ENCODE results near the gene CAP2. TPM values are rescaled to one million over a fixed set of nuclear protein-coding genes. Genes with fewer than 3 reads are reported as not detected.

CAP2 gene
- total and polyA plus RNA-seq, 9 of the 15 experiments (the other 6 are each of a cell fraction or from before 2014, with no cell fraction given), result not detected

DNA sequence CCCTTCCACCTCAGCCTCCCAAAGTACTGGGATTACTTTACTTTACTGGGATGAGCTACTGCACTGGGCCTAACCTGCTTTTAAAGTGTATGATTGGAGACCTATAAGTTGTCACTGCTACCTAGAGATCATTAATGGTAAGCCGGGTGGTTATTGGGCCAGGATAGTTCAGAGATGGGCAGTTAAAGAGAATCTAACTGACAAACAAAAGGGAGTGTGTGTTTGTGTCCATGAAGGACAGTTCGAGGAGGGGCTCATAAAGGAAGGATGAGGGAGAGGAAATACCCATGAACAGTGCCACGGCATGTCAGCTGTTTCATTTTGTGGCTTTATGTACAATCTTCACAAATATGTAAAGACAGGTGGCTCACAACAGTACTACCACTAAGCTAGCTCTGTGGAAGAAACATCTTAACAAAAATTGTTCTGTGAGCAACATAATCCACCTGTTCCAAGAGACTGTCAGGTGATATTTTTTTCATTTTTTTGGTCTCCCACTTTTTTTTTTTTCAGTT lies 137.0 kb downstream of the CAP2 start:
- H3K4me3 ChIP-seq, result no peak overlapping the region
- H2AFZ ChIP-seq (ENCODE audit: low read depth, low read length), result no peak overlapping the region
- ATAC-seq, result no peak
- H4K20me1 ChIP-seq (replicated peaks; ENCODE audit: control insufficient read depth, insufficient read depth, low read length), result no peaks in the 10 kb centered on the region
- no peak for DNase-seq (ENCODE audit: extremely low read depth in 1 of 4, low spot score in 3 of 4)
- CTCF ChIA-PET (ENCODE audit: low intra/inter-chr PET ratio), result interaction anchor here (0.6 kb wide), 1 partner anchor 256 kb away, joined by 5 read pairs; no protein-coding TSS in a partner anchor
- no TSS peak for BruUV-seq (replicated peaks)
- in situ Hi-C loops (cut with MboI) (no loop called here), intact Hi-C loops (cut with micrococcal nuclease) (no loop called here)
- H3K27me3 ChIP-seq (ENCODE audit: control insufficient read depth in 2 of 2, insufficient read depth in 2 of 2, low read length in 2 of 2), result peaks cover 19 to 31% of the 10 kb centered on the region in 2 experiments; a peak in 4 of 5 replicates
- FAIRE-seq, result no peak
- no peak overlapping the region for H3K27ac ChIP-seq (ENCODE audit: extremely low read depth, low read depth, low read length)
- POLR2A ChIA-PET, result no interaction called here
- H3K9me1 ChIP-seq (ENCODE audit: control insufficient read depth, insufficient read depth, low read length), result no peaks in the 10 kb centered on the region
- H3K4me1 ChIP-seq (replicated peaks in 1 of 2; ENCODE audit: control insufficient read depth in 2 of 2, insufficient read depth in 2 of 2, low read length in 2 of 2), result no peaks in the 10 kb centered on the region
- H3K4me2 ChIP-seq (ENCODE audit: insufficient read depth, low read length), result no peak overlapping the region
- WGBS (ENCODE audit: insufficient coverage, low coverage, missing lambda C conversion rate), result 2% methylated on average over 3 of the region's 3 CpGs
- H3K36me3 ChIP-seq (ENCODE audit: control insufficient read depth, insufficient read depth, low read length), result no peaks in the 10 kb centered on the region
- H3K79me2 ChIP-seq (ENCODE audit: control insufficient read depth, insufficient read depth, low read length), result no peaks in the 10 kb centered on the region
- H3K9ac ChIP-seq (ENCODE audit: insufficient read depth in 1 of 2, low read depth in 2 of 2, low read length in 2 of 2), result no peak overlapping the region
- H3K9me3 ChIP-seq (replicated peaks; ENCODE audit: control insufficient read depth, insufficient read depth, low read depth, low read length), result no peaks in the 10 kb centered on the region
- TF ChIP-seq, protein P1, sequence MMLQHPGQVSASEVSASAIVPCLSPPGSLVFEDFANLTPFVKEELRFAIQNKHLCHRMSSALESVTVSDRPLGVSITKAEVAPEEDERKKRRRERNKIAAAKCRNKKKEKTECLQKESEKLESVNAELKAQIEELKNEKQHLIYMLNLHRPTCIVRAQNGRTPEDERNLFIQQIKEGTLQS (IDR thresholded peaks at IDR 0.05), result no peak
- TF ChIP-seq, protein P1 (CRISPR knock-in tag; conservative IDR thresholded peaks at IDR 0.05), result no peak
- TF ChIP-seq, protein P2, sequence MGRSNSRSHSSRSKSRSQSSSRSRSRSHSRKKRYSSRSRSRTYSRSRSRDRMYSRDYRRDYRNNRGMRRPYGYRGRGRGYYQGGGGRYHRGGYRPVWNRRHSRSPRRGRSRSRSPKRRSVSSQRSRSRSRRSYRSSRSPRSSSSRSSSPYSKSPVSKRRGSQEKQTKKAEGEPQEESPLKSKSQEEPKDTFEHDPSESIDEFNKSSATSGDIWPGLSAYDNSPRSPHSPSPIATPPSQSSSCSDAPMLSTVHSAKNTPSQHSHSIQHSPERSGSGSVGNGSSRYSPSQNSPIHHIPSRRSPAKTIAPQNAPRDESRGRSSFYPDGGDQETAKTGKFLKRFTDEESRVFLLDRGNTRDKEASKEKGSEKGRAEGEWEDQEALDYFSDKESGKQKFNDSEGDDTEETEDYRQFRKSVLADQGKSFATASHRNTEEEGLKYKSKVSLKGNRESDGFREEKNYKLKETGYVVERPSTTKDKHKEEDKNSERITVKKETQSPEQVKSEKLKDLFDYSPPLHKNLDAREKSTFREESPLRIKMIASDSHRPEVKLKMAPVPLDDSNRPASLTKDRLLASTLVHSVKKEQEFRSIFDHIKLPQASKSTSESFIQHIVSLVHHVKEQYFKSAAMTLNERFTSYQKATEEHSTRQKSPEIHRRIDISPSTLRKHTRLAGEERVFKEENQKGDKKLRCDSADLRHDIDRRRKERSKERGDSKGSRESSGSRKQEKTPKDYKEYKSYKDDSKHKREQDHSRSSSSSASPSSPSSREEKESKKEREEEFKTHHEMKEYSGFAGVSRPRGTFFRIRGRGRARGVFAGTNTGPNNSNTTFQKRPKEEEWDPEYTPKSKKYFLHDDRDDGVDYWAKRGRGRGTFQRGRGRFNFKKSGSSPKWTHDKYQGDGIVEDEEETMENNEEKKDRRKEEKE (IDR thresholded peaks at IDR 0.05; ENCODE audit: borderline replicate concordance in 1 of 2, control insufficient read depth in 1 of 2, low read depth in 2 of 2, low read length in 1 of 2), result no peak
- TF ChIP-seq FOSL1 (tag; conservative IDR thresholded peaks at IDR 0.05), result no peak
- no peak for TF ChIP-seq RNF2 (IDR thresholded peaks at IDR 0.05)
- TF ChIP-seq MIER1 (IDR thresholded peaks at IDR 0.05; ENCODE audit: low read depth), result no peak
- no peak for TF ChIP-seq CBX8 (IDR thresholded peaks at IDR 0.05; ENCODE audit: borderline replicate concordance, extremely low read depth, low read depth, low read length, poor library complexity, severe bottlenecking)
- TF ChIP-seq ZNF583 (CRISPR knock-in tag; IDR thresholded peaks at IDR 0.05), result no peak
- no peak for TF ChIP-seq ZNF324 (CRISPR knock-in tag; IDR thresholded peaks at IDR 0.05)
- TF ChIP-seq ZNF444 (CRISPR knock-in tag; IDR thresholded peaks at IDR 0.05), result no peak
- no peak for TF ChIP-seq BACH1 (tag; IDR thresholded peaks at IDR 0.05)
- no peak for TF ChIP-seq RFX5 (IDR thresholded peaks at IDR 0.05; ENCODE audit: low read depth, low read length)
- TF ChIP-seq GABPB1 (CRISPR knock-in tag; IDR thresholded peaks at IDR 0.05), result no peak
- TF ChIP-seq, protein P3, sequence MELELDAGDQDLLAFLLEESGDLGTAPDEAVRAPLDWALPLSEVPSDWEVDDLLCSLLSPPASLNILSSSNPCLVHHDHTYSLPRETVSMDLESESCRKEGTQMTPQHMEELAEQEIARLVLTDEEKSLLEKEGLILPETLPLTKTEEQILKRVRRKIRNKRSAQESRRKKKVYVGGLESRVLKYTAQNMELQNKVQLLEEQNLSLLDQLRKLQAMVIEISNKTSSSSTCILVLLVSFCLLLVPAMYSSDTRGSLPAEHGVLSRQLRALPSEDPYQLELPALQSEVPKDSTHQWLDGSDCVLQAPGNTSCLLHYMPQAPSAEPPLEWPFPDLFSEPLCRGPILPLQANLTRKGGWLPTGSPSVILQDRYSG (tag; conservative IDR thresholded peaks at IDR 0.05; ENCODE audit: low read depth), result no peak
- no peak for TF ChIP-seq XRCC3 (IDR thresholded peaks at IDR 0.05)
- TF ChIP-seq, protein P4, sequence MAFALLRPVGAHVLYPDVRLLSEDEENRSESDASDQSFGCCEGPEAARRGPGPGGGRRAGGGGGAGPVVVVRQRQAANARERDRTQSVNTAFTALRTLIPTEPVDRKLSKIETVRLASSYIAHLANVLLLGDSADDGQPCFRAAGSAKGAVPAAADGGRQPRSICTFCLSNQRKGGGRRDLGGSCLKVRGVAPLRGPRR (CRISPR knock-in tag; IDR thresholded peaks at IDR 0.05), result no peak
